ENCODE results near the gene SCAMP5.

Gene SCAMP5

GRCh38 chr15:74988007-74988800 is 7.2 kb upstream of the SCAMP5 start:
- Mint-ChIP-seq H3K9me3 (no peaks in the 10 kb centered on the region), H3K27ac (no peak overlapping the region), H3K27me3 (peaks cover 27% of the 10 kb centered on the region), H3K36me3 (ENCODE audit: low read depth) (no peaks in the 10 kb centered on the region), H3K4me1 (ENCODE audit: low read depth) (peaks cover 7% of the 10 kb centered on the region), H3K4me3 (no peak overlapping the region)
- intact Hi-C loops (cut with micrococcal nuclease) = no loop called here

- H3K27me3 Mint-ChIP-seq = peaks cover 24% of the 10 kb centered on the region
- no peak overlapping the region for H3K4me3 Mint-ChIP-seq
- H3K27ac Mint-ChIP-seq = no peak overlapping the region
- intact Hi-C loops (cut with micrococcal nuclease) = no loop called here
- no peaks in the 10 kb centered on the region for H3K4me1 Mint-ChIP-seq (ENCODE audit: low read depth)
- H3K9me3 Mint-ChIP-seq = no peaks in the 10 kb centered on the region
- no peaks in the 10 kb centered on the region for H3K36me3 Mint-ChIP-seq (ENCODE audit: low read depth)
These were observed 5.8 kb upstream of the SCAMP5 start for GRCh38 chr15:74989527-74989926.

- Mint-ChIP-seq H3K4me3 (no peak overlapping the region), H3K27me3 (peaks cover 38% of the 10 kb centered on the region), H3K4me1 (ENCODE audit: low read depth) (peaks cover 23% of the 10 kb centered on the region), H3K36me3 (ENCODE audit: low read depth) (no peaks in the 10 kb centered on the region), H3K9me3 (no peaks in the 10 kb centered on the region), H3K27ac (no peak overlapping the region)
- intact Hi-C loops (cut with micrococcal nuclease) = no loop called here
These were observed 2.7 kb upstream of the SCAMP5 start for GRCh38 chr15:74992619-74993018.

GRCh38 chr15:74994236-74994635 is 1.1 kb upstream of the SCAMP5 start:
- Mint-ChIP-seq H3K36me3 (ENCODE audit: low read depth) (no peaks in the 10 kb centered on the region), H3K27me3 (peaks cover 43% of the 10 kb centered on the region), H3K4me3 (no peak overlapping the region), H3K4me1 (ENCODE audit: low read depth) (peaks cover 23% of the 10 kb centered on the region), H3K9me3 (no peaks in the 10 kb centered on the region), H3K27ac (no peak overlapping the region)
- intact Hi-C loops (cut with micrococcal nuclease) = no loop called here

GRCh38 chr15:74994685-74995084 is 678 bp upstream of the SCAMP5 start:
- H3K27me3 Mint-ChIP-seq = peaks cover 45% of the 10 kb centered on the region
- peaks cover 23% of the 10 kb centered on the region for H3K4me1 Mint-ChIP-seq (ENCODE audit: low read depth)
- intact Hi-C loops (cut with micrococcal nuclease) = loop anchor here (1.0 kb wide), 1 partner anchor 29 kb away; the partner anchor contains the start of gene PPCDC
- H3K36me3 Mint-ChIP-seq (ENCODE audit: low read depth) = no peaks in the 10 kb centered on the region
- no peak overlapping the region for H3K4me3 Mint-ChIP-seq
- no peaks in the 10 kb centered on the region for H3K9me3 Mint-ChIP-seq
- no peak overlapping the region for H3K27ac Mint-ChIP-seq

GRCh38 chr15:74995779-74996765 is 709 bp downstream of the SCAMP5 start:
- intact Hi-C loops (cut with micrococcal nuclease) = loop anchor here (1.0 kb wide), 1 partner anchor 27 kb away; the partner anchor contains the start of gene PPCDC
- Mint-ChIP-seq H3K4me3 (peak overlapping the region; percentile 53), H3K27me3 (peaks cover 43% of the 10 kb centered on the region), H3K36me3 (ENCODE audit: low read depth) (no peaks in the 10 kb centered on the region), H3K9me3 (no peaks in the 10 kb centered on the region), H3K27ac (no peak overlapping the region), H3K4me1 (ENCODE audit: low read depth) (peaks cover 23% of the 10 kb centered on the region)

GRCh38 chr15:74997141-74997540 is 1.8 kb downstream of the SCAMP5 start:
- no peak overlapping the region for H3K27ac Mint-ChIP-seq
- no peak overlapping the region for H3K4me3 Mint-ChIP-seq

GRCh38 chr15:74997543-74997942 is 2.2 kb downstream of the SCAMP5 start:
- Mint-ChIP-seq H3K36me3 (ENCODE audit: low read depth) (no peaks in the 10 kb centered on the region), H3K4me3 (no peak overlapping the region), H3K27ac (no peak overlapping the region), H3K4me1 (ENCODE audit: low read depth) (peaks cover 23% of the 10 kb centered on the region), H3K27me3 (peaks cover 38% of the 10 kb centered on the region), H3K9me3 (no peaks in the 10 kb centered on the region)
- intact Hi-C loops (cut with micrococcal nuclease) = no loop called here

More at GRCh38 chr15:74997141-74997540, 1.8 kb downstream of the SCAMP5 start:
- H3K9me3 Mint-ChIP-seq = no peaks in the 10 kb centered on the region
- intact Hi-C loops (cut with micrococcal nuclease) = no loop called here
- H3K4me1 Mint-ChIP-seq (ENCODE audit: low read depth) = peaks cover 23% of the 10 kb centered on the region
- H3K27me3 Mint-ChIP-seq = peaks cover 40% of the 10 kb centered on the region
- H3K36me3 Mint-ChIP-seq (ENCODE audit: low read depth) = no peaks in the 10 kb centered on the region

- Mint-ChIP-seq H3K9me3 (no peaks in the 10 kb centered on the region), H3K4me1 (ENCODE audit: low read depth) (peaks cover 13% of the 10 kb centered on the region), H3K27me3 (peaks cover 22% of the 10 kb centered on the region), H3K27ac (no peak overlapping the region), H3K4me3 (no peak overlapping the region), H3K36me3 (ENCODE audit: low read depth) (no peaks in the 10 kb centered on the region)
- intact Hi-C loops (cut with micrococcal nuclease) = no loop called here
These were observed 5.9 kb downstream of the SCAMP5 start for GRCh38 chr15:75001310-75001709.

GRCh38 chr15:75002398-75002797 is 7.0 kb downstream of the SCAMP5 start:
- peaks cover 11% of the 10 kb centered on the region for H3K27me3 Mint-ChIP-seq
- H3K4me3 Mint-ChIP-seq = no peak overlapping the region
- intact Hi-C loops (cut with micrococcal nuclease) = no loop called here
- no peaks in the 10 kb centered on the region for H3K9me3 Mint-ChIP-seq
- H3K4me1 Mint-ChIP-seq (ENCODE audit: low read depth) = peaks cover 7% of the 10 kb centered on the region
- no peak overlapping the region for H3K27ac Mint-ChIP-seq
- no peaks in the 10 kb centered on the region for H3K36me3 Mint-ChIP-seq (ENCODE audit: low read depth)

- no peak overlapping the region for H3K4me3 Mint-ChIP-seq
- intact Hi-C loops (cut with micrococcal nuclease) = no loop called here
These were observed 11.9 kb downstream of the SCAMP5 start for GRCh38 chr15:75007216-75007615.

GRCh38 chr15:75008221-75008625 is 12.9 kb downstream of the SCAMP5 start:
- intact Hi-C loops (cut with micrococcal nuclease) = no loop called here
- peak overlapping the region; percentile 75 for H3K27ac Mint-ChIP-seq
- no peaks in the 10 kb centered on the region for H3K27me3 Mint-ChIP-seq
- no peaks in the 10 kb centered on the region for H3K9me3 Mint-ChIP-seq
- no peaks in the 10 kb centered on the region for H3K36me3 Mint-ChIP-seq (ENCODE audit: low read depth)
- peaks cover 31% of the 10 kb centered on the region for H3K4me1 Mint-ChIP-seq (ENCODE audit: low read depth)
- peak overlapping the region; percentile 54 for H3K4me3 Mint-ChIP-seq

More at GRCh38 chr15:75007216-75007615, 11.9 kb downstream of the SCAMP5 start:
- H3K27me3 Mint-ChIP-seq = no peaks in the 10 kb centered on the region
- peak overlapping the region; percentile 75 for H3K27ac Mint-ChIP-seq
- H3K36me3 Mint-ChIP-seq (ENCODE audit: low read depth) = no peaks in the 10 kb centered on the region
- peaks cover 25% of the 10 kb centered on the region for H3K4me1 Mint-ChIP-seq (ENCODE audit: low read depth)
- no peaks in the 10 kb centered on the region for H3K9me3 Mint-ChIP-seq

GRCh38 chr15:75008629-75009326 is 13.4 kb downstream of the SCAMP5 start:
- intact Hi-C loops (cut with micrococcal nuclease) = no loop called here
- Mint-ChIP-seq H3K9me3 (no peaks in the 10 kb centered on the region), H3K27me3 (no peaks in the 10 kb centered on the region), H3K4me3 (peak overlapping the region; percentile 54), H3K27ac (peak overlapping the region; percentile 75), H3K4me1 (ENCODE audit: low read depth) (peaks cover 32% of the 10 kb centered on the region), H3K36me3 (ENCODE audit: low read depth) (no peaks in the 10 kb centered on the region)
